Astrocyte of the spinal cord (primary cell): Measurements from ENCODE around the gene TRDMT1.

Experiments
- DNase-seq: peaks from one replicate; pipeline ENCODE4 v3.0.0; 2011; ENCODE audit warnings: low read depth, low spot score
- H3K4me3 ChIP-seq: 2 replicates; pipeline ENCODE4 v1.5.1; 2011; ENCODE audit warnings: low read depth, mild to moderate bottlenecking, low read length, moderate library complexity
- in situ Hi-C: cut with HindIII; loops from 2 replicates; pipeline ENCODE4 v1.10.0; 2017; ENCODE audit warnings: low sequenced_read_pairs
- TF ChIP-seq, protein P1 (sequence below): IDR thresholded peaks from 2 replicates; pipeline ENCODE4 v1.5.1; 2012; ENCODE audit warnings: low read depth, mild to moderate bottlenecking, low read length, inconsistent platforms

Gene TRDMT1

DNA sequence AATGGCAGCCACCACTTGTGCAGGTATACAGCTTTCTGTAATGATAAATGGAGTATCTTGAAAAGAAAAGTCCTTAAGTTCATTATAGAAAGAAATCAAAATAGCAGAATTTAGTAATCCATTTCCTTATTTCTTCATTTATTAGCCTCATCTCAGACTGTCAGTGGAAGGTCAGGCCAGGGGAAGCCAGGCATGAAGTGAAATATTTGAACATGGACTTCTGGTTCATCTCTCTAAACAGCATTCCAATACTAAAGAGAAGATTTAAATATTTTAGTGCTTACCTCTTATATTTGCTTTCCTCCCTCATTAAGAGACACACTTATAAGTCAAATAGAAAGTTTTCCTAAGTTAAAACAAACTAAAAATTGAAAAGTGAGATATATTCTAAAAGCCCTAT is 26.8 kb downstream of the TRDMT1 start:
- in situ Hi-C loops: no loop called here
- no peak for DNase-seq
- TF ChIP-seq, protein P1, sequence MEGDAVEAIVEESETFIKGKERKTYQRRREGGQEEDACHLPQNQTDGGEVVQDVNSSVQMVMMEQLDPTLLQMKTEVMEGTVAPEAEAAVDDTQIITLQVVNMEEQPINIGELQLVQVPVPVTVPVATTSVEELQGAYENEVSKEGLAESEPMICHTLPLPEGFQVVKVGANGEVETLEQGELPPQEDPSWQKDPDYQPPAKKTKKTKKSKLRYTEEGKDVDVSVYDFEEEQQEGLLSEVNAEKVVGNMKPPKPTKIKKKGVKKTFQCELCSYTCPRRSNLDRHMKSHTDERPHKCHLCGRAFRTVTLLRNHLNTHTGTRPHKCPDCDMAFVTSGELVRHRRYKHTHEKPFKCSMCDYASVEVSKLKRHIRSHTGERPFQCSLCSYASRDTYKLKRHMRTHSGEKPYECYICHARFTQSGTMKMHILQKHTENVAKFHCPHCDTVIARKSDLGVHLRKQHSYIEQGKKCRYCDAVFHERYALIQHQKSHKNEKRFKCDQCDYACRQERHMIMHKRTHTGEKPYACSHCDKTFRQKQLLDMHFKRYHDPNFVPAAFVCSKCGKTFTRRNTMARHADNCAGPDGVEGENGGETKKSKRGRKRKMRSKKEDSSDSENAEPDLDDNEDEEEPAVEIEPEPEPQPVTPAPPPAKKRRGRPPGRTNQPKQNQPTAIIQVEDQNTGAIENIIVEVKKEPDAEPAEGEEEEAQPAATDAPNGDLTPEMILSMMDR: no peak
- no peak overlapping the region for H3K4me3 ChIP-seq

GRCh38 chr10:17171141-17171641 is 30.3 kb downstream of the TRDMT1 start:
- H3K4me3 ChIP-seq: no peak overlapping the region
- in situ Hi-C loops: no loop called here
- DNase-seq: no peak
- TF ChIP-seq, protein P1: no peak

DNA sequence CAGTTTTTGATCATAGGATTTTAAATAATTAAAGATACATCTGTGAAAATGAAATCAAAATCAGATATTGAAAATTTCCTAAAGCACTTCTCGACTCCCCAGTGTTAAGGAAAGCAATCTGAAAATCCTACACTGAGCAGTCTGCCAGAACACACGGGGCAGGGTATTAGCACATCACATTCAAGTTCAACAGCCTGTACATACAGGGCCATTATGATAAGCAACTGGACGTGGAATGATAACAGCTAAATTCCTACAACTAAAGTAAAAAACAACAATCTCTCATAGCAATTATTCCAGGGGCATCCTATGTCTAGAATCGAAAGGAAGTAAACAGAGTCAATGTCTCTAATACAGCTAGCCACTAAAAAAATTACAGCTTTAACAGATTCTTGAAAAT is 31.7 kb downstream of the TRDMT1 start:
- TF ChIP-seq, protein P1: no peak
- in situ Hi-C loops: no loop called here
- no peak for DNase-seq
- H3K4me3 ChIP-seq: no peak overlapping the region

DNA sequence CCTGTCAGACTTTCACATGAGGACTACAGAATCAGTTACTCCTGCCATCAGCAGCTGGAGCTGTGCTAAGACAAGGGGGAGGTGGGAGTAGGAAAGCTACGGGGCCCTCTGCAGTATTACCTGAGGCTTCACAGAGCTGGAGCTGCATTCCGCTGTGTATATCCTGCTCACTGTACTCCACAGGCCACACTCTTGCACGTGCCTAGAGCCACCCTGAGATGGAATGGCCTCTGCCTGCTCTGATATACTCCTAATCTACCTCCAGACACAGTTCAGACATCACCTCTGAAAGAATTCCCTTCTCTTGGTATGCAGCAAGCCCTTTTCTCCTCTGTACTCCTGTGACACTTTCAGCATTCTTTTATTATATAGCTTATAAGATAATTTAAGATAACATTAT is 34.8 kb downstream of the TRDMT1 start:
- in situ Hi-C loops: no loop called here
- no peak overlapping the region for H3K4me3 ChIP-seq
- no peak for DNase-seq
- TF ChIP-seq, protein P1: no peak

DNA sequence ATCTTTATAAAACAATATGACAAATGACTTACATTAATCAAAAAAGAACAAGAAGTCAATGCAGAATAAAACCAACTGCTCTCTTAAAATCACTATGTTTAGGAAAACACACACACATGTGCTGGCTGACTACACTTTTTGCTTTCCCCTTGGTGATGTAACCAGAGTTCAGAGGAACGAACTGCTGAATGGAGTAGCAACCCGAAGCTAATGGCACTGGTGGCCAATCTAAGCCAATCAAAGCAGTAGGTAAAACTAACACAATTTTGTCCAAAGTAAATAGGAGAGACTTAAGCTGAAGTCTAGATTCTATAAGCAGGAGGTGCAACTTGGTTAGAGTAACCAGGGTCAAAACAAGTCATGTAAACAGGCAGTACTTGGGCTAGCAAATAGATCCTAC is 38.6 kb downstream of the TRDMT1 start:
- H3K4me3 ChIP-seq: no peak overlapping the region

GRCh38 chr10:17161775-17162174 is 39.7 kb downstream of the TRDMT1 start:
- in situ Hi-C loops: no loop called here
- TF ChIP-seq, protein P1: no peak
- DNase-seq: no peak
- H3K4me3 ChIP-seq: no peak overlapping the region

More for the DNA sequence above, 38.6 kb downstream of the TRDMT1 start:
- in situ Hi-C loops: no loop called here
- TF ChIP-seq, protein P1: no peak
- peak; percentile 28 for DNase-seq

DNA sequence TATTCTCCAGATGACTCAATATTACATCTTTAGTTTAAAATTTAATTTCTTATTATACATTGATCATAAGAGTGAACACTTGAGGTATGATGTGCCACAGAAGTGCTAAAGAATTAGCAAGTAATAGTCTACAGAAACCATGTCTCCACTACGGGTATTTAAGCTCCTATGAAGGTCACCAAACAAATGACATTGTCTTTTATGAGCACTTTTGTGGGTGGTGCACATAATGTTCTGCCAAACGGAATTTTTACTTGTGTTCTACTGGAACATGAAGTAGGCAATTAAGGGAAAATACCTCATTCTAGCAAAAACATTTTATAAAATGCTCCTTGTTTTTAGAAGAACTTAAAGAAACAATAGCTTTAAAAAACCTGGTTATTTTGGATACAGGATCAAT is 44.4 kb downstream of the TRDMT1 start:
- in situ Hi-C loops: no loop called here
- TF ChIP-seq, protein P1: no peak
- DNase-seq: no peak
- no peak overlapping the region for H3K4me3 ChIP-seq
